ENCODE data around the gene TUBA8.

DNA sequence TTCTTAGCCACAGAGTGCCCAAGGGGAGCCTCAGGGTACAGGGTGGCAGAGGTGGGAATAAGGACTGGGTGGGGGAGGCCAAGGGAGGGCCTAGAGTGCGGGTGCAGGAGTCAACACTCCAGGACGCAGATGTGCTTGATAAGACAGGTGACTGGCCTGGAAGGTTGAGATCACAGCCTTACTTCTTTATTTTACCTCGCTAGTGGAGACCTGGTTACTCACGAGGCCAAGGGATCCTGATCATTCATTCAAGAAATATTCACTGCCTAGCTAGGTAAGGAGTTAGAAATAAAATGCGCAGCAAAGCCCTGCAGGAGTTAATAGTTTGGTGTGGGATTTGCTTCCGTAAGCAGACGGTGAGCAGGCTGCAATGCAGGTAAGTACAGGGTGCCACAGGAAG lies 46.0 kb upstream of the TUBA8 start:
- no peak for TF ChIP-seq POLR2A (IDR thresholded peaks at IDR 0.05)
- TF ChIP-seq, protein P1, sequence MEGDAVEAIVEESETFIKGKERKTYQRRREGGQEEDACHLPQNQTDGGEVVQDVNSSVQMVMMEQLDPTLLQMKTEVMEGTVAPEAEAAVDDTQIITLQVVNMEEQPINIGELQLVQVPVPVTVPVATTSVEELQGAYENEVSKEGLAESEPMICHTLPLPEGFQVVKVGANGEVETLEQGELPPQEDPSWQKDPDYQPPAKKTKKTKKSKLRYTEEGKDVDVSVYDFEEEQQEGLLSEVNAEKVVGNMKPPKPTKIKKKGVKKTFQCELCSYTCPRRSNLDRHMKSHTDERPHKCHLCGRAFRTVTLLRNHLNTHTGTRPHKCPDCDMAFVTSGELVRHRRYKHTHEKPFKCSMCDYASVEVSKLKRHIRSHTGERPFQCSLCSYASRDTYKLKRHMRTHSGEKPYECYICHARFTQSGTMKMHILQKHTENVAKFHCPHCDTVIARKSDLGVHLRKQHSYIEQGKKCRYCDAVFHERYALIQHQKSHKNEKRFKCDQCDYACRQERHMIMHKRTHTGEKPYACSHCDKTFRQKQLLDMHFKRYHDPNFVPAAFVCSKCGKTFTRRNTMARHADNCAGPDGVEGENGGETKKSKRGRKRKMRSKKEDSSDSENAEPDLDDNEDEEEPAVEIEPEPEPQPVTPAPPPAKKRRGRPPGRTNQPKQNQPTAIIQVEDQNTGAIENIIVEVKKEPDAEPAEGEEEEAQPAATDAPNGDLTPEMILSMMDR (IDR thresholded peaks at IDR 0.05) = no peak
- no peak for TF ChIP-seq EP300 (IDR thresholded peaks at IDR 0.05)
- no peak for TF ChIP-seq POLR2AphosphoS5 (IDR thresholded peaks at IDR 0.05)

Measured in gastroesophageal sphincter (tissue), 3 donors.